Activated naive CD4-positive, alpha-beta T cell treated with anti-CD3 and anti-CD28 coated beads for 36 hours (primary cell): Measurements from ENCODE around the gene OTOS. TPM values are rescaled to one million over a fixed set of nuclear protein-coding genes. Genes with fewer than 3 reads are reported as not detected.

ENCODE experiments used
- total RNA-seq, 2 experiments: library from RNA; stranded (reverse); gene quantifications; one replicate each; pipeline ENCODE4 v1.2.3, GENCODE V29; 2021

OTOS gene
- total RNA-seq, 2 experiments from 2014 or later = not detected

Other genes starting within 250 kb of the OTOS start
- gene NDUFA10, start 115.3 kb downstream of the OTOS start, total RNA-seq = 100 to 1,000 TPM; 134 to 142 TPM
- gene OR6B2, start 110.2 kb downstream of the OTOS start, total RNA-seq = not detected
- not detected for gene OR6B3, start 87.1 kb downstream of the OTOS start, total RNA-seq
- gene COPS9, start 4.4 kb downstream of the OTOS start, total RNA-seq = 10 to 100 TPM; 84.5 to 91.3 TPM